ACHN (cell line): ENCODE measurements around the gene WFDC10B.
"Not testable (repeated sequence)": the region's sequence is repeated elsewhere in the genome, so short reads cannot be mapped to it uniquely, and the experiment has no call there.

ENCODE experiments used
- DNase-seq: peaks from one replicate; pipeline ENCODE4 v3.0.0-alpha.2; 2015
- in situ Hi-C: cut with HindIII; loops from 2 replicates; pipeline ENCODE4 v1.10.0; 2017; ENCODE audit warnings: low sequenced_read_pairs, low pct_ligation_motif_present, low pct_unique_long_range_greater_than_20kb

WFDC10B gene

GRCh38 chr20:45657038-45657437 is 47.8 kb downstream of the WFDC10B start:
- DNase-seq, in situ Hi-C loops: not testable (repeated sequence)

- DNase-seq, in situ Hi-C loops: not testable (repeated sequence)
Measured at GRCh38 chr20:45651726-45652125, 53.1 kb downstream of the WFDC10B start.

- in situ Hi-C loops: no loop called here
- DNase-seq: no peak
Measured at GRCh38 chr20:45649312-45649863, 55.4 kb downstream of the WFDC10B start.

- no peak for DNase-seq
- in situ Hi-C loops: no loop called here
Measured at GRCh38 chr20:45647441-45648050, 57.3 kb downstream of the WFDC10B start.

GRCh38 chr20:45646875-45647274 is 57.9 kb downstream of the WFDC10B start:
- in situ Hi-C loops: no loop called here
- no peak for DNase-seq

GRCh38 chr20:45645869-45646268 is 59.0 kb downstream of the WFDC10B start:
- DNase-seq, in situ Hi-C loops: not testable (repeated sequence)

- in situ Hi-C loops, DNase-seq: not testable (repeated sequence)
Measured at GRCh38 chr20:45641076-45641475, 63.7 kb downstream of the WFDC10B start.

GRCh38 chr20:45639687-45640086 is 65.1 kb downstream of the WFDC10B start:
- in situ Hi-C loops: no loop called here
- no peak for DNase-seq

GRCh38 chr20:45636513-45636912 is 68.3 kb downstream of the WFDC10B start:
- DNase-seq: no peak
- in situ Hi-C loops: no loop called here
